ENCODE results near the gene HPSE.

DNA sequence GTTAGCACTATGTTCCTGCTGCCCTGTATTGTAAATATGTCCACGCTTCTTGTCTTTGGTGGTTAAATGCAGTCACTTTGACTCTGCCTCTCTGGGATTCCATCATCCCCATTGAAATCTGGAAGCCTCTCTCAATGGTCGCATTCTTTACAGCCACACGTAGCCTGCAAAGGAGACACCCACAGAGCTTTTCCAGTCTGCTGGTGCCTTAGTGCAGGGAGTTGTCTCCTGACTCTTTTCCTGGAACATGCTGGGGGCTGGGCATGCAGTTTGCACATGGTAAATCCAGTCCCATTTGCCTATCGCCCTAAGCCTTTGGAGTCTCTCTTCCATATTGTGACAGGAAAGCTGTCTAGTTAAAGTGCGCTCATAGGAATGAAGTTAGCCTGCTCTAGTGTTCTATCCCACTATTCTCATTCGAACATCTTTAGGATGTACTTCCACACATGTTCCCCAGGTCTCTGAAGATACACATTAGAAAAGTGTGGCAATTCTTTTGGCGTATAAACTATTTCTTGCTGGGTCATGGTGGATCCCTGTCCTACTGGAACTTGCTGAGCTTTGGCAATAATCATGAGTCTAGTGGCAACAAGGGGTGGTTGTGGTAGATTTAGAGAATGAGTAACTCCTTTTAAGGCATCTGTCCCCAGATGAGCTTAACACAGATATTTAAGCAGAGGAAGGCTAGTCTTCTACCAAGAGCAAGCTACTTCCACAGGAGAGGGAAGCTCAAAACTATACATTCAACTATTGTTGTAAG is 83.8 kb downstream of the HPSE start:
- no peak for TF ChIP-seq EZH2 (IDR thresholded peaks at IDR 0.05; ENCODE audit: borderline replicate concordance, low read depth, low read length, severe bottlenecking)
- TF ChIP-seq, protein P1, sequence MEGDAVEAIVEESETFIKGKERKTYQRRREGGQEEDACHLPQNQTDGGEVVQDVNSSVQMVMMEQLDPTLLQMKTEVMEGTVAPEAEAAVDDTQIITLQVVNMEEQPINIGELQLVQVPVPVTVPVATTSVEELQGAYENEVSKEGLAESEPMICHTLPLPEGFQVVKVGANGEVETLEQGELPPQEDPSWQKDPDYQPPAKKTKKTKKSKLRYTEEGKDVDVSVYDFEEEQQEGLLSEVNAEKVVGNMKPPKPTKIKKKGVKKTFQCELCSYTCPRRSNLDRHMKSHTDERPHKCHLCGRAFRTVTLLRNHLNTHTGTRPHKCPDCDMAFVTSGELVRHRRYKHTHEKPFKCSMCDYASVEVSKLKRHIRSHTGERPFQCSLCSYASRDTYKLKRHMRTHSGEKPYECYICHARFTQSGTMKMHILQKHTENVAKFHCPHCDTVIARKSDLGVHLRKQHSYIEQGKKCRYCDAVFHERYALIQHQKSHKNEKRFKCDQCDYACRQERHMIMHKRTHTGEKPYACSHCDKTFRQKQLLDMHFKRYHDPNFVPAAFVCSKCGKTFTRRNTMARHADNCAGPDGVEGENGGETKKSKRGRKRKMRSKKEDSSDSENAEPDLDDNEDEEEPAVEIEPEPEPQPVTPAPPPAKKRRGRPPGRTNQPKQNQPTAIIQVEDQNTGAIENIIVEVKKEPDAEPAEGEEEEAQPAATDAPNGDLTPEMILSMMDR (IDR thresholded peaks at IDR 0.05; ENCODE audit: borderline replicate concordance, extremely low read depth, low read length, poor library complexity, severe bottlenecking), result no peak

Measured in DND-41 (cell line).